GM12801 (cell line): Measurements from ENCODE around the gene ARL6IP5.

Experiments
- CTCF ChIP-seq: IDR thresholded peaks from one replicate; pipeline ENCODE4 v1.5.1; 2011; ENCODE audit warnings: control low read depth; ENCODE audit not compliant: insufficient read length; ENCODE audit errors: extremely low read depth

The ARL6IP5 gene

GRCh38 chr3:69099576-69099975, 14.8 kb downstream of the ARL6IP5 start:
- no peak for TF ChIP-seq CTCF

GRCh38 chr3:69102384-69102783, 17.6 kb downstream of the ARL6IP5 start:
- TF ChIP-seq CTCF, result no peak

DNA sequence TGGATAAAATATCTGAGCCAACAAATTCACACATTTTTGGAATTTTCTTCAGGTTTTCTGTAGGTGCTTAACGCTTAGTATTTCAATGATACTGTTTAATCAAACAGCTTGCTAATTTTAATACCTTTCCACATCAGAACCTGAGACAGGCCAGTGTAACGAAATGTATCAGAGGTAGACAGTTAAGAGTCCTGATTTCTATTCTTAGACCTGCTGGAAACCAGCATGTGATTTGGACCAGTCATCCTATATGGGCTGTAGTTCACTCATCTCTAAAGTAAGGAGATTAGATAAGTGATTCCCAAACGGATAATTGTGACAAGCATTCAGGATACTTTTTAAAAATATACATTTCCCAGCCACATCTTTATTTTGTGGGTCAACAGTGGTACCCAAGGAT, 18.4 kb downstream of the ARL6IP5 start:
- TF ChIP-seq CTCF, result no peak

DNA sequence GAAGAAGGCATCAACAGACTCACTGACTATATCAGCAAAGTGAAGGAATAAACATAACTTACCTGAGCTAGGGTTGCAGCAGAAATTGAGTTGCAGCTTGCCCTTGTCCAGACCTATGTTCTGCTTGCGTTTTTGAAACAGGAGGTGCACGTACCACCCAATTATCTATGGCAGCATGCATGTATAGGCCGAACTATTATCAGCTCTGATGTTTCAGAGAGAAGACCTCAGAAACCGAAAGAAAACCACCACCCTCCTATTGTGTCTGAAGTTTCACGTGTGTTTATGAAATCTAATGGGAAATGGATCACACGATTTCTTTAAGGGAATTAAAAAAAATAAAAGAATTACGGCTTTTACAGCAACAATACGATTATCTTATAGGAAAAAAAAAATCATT, 19.8 kb downstream of the ARL6IP5 start:
- no peak for TF ChIP-seq CTCF

DNA sequence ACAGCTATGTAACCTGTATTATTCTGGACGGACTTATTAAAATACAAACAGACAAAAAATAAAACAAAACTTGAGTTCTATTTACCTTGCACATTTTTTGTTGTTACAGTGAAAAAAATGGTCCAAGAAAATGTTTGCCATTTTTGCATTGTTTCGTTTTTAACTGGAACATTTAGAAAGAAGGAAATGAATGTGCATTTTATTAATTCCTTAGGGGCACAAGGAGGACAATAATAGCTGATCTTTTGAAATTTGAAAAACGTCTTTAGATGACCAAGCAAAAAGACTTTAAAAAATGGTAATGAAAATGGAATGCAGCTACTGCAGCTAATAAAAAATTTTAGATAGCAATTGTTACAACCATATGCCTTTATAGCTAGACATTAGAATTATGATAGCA, 20.6 kb downstream of the ARL6IP5 start:
- no peak for TF ChIP-seq CTCF

DNA sequence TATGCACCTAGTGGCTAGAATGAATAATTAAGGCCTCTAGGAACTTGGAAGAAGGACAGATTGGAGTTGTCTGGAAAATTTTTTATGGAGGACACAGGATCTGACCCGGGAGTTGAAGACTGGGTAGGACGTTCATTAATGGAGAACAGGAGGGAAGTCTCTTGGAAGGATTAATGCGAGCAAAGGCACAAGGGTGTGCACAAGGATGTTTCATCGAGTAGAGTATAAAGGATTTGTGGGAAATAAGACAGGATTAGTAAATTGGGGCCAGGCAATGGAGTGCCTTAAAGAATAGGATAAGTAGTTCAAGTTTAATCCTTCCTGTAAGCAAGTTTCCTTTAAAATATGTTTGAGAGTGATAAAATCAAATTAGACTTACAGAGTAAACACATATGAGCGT, 23.1 kb downstream of the ARL6IP5 start:
- TF ChIP-seq CTCF, result no peak

GRCh38 chr3:69108811-69109210, 24.1 kb downstream of the ARL6IP5 start:
- TF ChIP-seq CTCF, result no peak

DNA sequence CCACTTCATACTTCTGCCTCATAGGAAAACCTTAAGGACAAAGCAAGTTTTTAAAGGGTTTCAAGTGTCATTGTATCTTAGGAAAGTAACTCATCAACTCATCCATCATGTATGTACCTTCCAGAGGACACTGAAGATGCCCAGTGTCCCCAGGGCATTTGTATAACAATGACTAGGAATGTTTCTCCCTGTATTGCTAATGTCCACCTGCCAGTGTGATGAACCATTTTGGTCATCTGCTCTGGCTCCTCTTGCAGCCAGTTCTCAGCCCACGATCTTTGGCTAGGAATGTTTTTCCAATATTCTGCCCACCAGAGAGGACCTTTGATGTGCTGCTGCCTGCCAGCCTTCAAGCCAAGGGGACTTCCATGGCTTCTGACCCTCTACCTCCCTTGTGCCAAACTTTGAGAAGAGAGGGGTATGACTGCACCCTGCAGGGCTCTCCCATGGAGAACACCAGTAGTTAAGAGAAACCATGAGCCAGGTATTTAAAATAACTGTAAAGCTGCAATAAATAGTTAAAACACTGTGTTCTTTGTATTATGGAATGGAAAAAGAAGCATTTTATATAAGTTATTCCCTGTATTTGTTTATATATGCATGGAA, 26.3 kb downstream of the ARL6IP5 start:
- no peak for TF ChIP-seq CTCF
